Natural killer cell treated with Interleukin-12 subunit alpha and Interleukin-12 subunit beta and Interleukin-15 and Interleukin-18, amount 100 ng/mL, for 72 hours (primary cell): ENCODE data around the gene CALB2. TPM values are rescaled to one million over a fixed set of nuclear protein-coding genes. Genes with fewer than 3 reads are reported as not detected.

Experiments used
- ATAC-seq, 2 donors: fragments of 150-1000 bp; cut with Tn5 transposase in 1 of 2; sonication (Bioruptor Pico), chemical (Tn5 transposase) in 1 of 2; 2 replicates each; pipeline ENCODE4 v1.10.0; 2021
- DNase-seq: peaks from one replicate; pipeline ENCODE4 v3.0.0; 2022; ENCODE audit warnings: low spot score
- H3K27ac Mint-ChIP-seq, 2 donors: 1 replicate in 1 of 2; 2 replicates in 1 of 2; pipeline ENCODE4 v1.8.0; 2022; ENCODE audit warnings: mixed read lengths in 2 of 2, mild to moderate bottlenecking in 1 of 2, moderate library complexity in 1 of 2
- H3K27me3 Mint-ChIP-seq, 2 donors: 1 replicate in 1 of 2; 2 replicates in 1 of 2; pipeline ENCODE4 v1.8.0; 2022; ENCODE audit warnings: mixed read lengths in 2 of 2
- H3K36me3 Mint-ChIP-seq: one replicate; pipeline ENCODE4 v1.8.0; 2022; ENCODE audit warnings: mixed read lengths
- H3K4me1 Mint-ChIP-seq, 2 donors: 1 replicate in 1 of 2; 2 replicates in 1 of 2; pipeline ENCODE4 v1.8.0; 2022; ENCODE audit warnings: low read depth in 2 of 2, mixed read lengths in 2 of 2, mild to moderate bottlenecking in 1 of 2
- H3K4me3 Mint-ChIP-seq: one replicate; pipeline ENCODE4 v1.8.0; 2022; ENCODE audit warnings: mixed read lengths
- H3K9me3 Mint-ChIP-seq: 2 replicates; pipeline ENCODE4 v1.8.0; 2022; ENCODE audit warnings: mixed read lengths
- total RNA-seq, 2 donors: library from RNA; stranded (reverse); gene quantifications; one replicate each; pipeline ENCODE4 v1.2.3, GENCODE V29; 2022

Gene CALB2
- total RNA-seq, 2 donors from 2014 or later: not detected

- peaks cover 27 to 41% of the 10 kb centered on the region in 2 donors for H3K27me3 Mint-ChIP-seq
- DNase-seq (no peak), ATAC-seq (no peak)
- H3K27ac Mint-ChIP-seq: no peak overlapping the region
- H3K36me3 Mint-ChIP-seq: no peaks in the 10 kb centered on the region
- H3K4me1 Mint-ChIP-seq: peaks cover 0 to 2% of the 10 kb centered on the region in 2 donors
- H3K4me3 Mint-ChIP-seq: no peak overlapping the region
- H3K9me3 Mint-ChIP-seq: no peaks in the 10 kb centered on the region
These were observed 51.6 kb downstream of the CALB2 start for GRCh38 chr16:71410146-71410545.

GRCh38 chr16:71412270-71413160 lies 54.0 kb downstream of the CALB2 start:
- H3K4me1 Mint-ChIP-seq: peaks cover 0 to 2% of the 10 kb centered on the region in 2 donors
- ATAC-seq: peak; percentile 62 to 68
- peak; percentile 71 for DNase-seq

GRCh38 chr16:71413341-71413740 lies 54.8 kb downstream of the CALB2 start:
- H3K27me3 Mint-ChIP-seq: peaks cover 31 to 43% of the 10 kb centered on the region in 2 donors
- no peak overlapping the region for H3K4me3 Mint-ChIP-seq
- no peaks in the 10 kb centered on the region for H3K36me3 Mint-ChIP-seq
- peaks cover 0 to 2% of the 10 kb centered on the region in 2 donors for H3K4me1 Mint-ChIP-seq
- DNase-seq: no peak
- no peaks in the 10 kb centered on the region for H3K9me3 Mint-ChIP-seq
- H3K27ac Mint-ChIP-seq: no peak overlapping the region
- ATAC-seq: no peak

More at GRCh38 chr16:71412270-71413160, 54.0 kb downstream of the CALB2 start:
- Mint-ChIP-seq H3K36me3 (no peaks in the 10 kb centered on the region), H3K27me3 (peaks cover 32 to 47% of the 10 kb centered on the region in 2 donors), H3K4me3 (no peak overlapping the region), H3K9me3 (no peaks in the 10 kb centered on the region), H3K27ac (no peak overlapping the region)

DNA sequence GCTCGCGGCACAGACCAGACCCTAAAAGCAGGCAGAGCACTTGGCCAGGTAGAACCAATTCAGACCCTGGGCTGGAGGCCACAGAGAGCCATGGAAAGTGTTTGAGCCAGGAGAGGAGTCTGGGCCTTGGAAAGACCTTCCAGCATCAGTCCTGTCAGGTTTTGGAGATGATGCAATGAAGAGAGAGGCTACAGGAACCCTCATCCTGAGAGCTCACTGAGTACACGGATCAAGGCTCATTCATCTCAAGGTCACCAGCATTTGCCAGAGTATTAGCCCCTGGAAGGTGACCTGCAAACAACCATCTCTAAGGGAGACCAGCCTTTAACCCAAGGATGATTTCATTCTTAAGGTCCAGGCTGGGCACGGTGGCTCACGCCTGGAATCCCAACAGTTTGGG lies 55.5 kb downstream of the CALB2 start:
- ATAC-seq (no peak), DNase-seq (no peak)
- no peak overlapping the region for H3K4me3 Mint-ChIP-seq
- no peaks in the 10 kb centered on the region for H3K36me3 Mint-ChIP-seq
- H3K9me3 Mint-ChIP-seq: no peaks in the 10 kb centered on the region
- peaks cover 0 to 2% of the 10 kb centered on the region in 2 donors for H3K4me1 Mint-ChIP-seq
- no peak overlapping the region for H3K27ac Mint-ChIP-seq
- H3K27me3 Mint-ChIP-seq: peaks cover 33 to 41% of the 10 kb centered on the region in 2 donors

GRCh38 chr16:71421911-71422310 lies 63.4 kb downstream of the CALB2 start:
- ATAC-seq (peak in 1 of 2 donors; percentile 60), DNase-seq (no peak)
- no peak overlapping the region for H3K4me3 Mint-ChIP-seq
- H3K27ac Mint-ChIP-seq: no peak overlapping the region
- H3K27me3 Mint-ChIP-seq: peaks cover 26 to 32% of the 10 kb centered on the region in 2 donors
- no peaks in the 10 kb centered on the region for H3K4me1 Mint-ChIP-seq
- H3K9me3 Mint-ChIP-seq: no peaks in the 10 kb centered on the region
- H3K36me3 Mint-ChIP-seq: no peaks in the 10 kb centered on the region

DNA sequence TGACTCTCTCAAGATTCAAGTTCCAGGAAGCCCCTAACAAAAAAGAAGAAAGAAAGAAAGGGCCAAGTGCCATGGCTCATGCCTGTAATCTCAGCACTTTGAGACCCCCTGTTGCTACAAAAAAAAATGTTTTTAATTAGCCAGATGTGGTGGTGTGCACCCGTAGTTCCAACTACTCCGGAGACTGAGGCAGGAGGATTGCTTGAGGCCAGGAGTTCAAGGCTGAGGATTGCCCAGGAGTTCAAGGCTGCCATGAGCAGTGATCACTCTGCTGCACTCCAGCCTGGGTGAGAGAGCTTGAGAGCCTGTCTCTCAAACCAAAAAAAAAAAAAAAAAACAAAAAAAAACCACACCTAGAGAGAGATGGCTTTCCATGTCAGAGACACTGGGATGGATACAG lies 64.5 kb downstream of the CALB2 start:
- H3K27me3 Mint-ChIP-seq: peaks cover 30 to 35% of the 10 kb centered on the region in 2 donors
- H3K9me3 Mint-ChIP-seq: no peaks in the 10 kb centered on the region
- H3K36me3 Mint-ChIP-seq: no peaks in the 10 kb centered on the region
- no peak for ATAC-seq
- no peaks in the 10 kb centered on the region for H3K4me1 Mint-ChIP-seq
- H3K27ac Mint-ChIP-seq: no peak overlapping the region
- no peak overlapping the region for H3K4me3 Mint-ChIP-seq
- no peak for DNase-seq

DNA sequence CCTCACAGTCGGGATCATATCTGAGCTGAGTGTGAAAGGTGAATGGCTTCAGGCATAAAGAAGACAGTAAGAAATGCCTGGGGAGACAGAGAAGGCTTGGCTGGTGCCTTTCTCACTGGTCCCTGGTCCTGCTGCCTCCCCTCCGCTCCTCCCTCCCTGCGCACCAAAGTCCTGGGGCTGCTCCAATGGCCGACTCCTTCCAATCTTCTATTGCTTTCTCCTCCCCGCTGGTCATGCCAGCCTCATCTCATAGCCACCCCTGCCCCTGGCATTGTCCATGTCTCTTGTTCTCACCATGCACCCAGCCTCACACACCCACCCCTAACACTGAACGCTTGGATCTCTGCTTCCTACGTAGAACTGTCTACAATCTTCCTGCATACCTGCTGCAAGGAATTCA lies 65.3 kb downstream of the CALB2 start:
- Mint-ChIP-seq H3K27ac (no peak overlapping the region), H3K4me1 (no peaks in the 10 kb centered on the region), H3K36me3 (peaks cover 3% of the 10 kb centered on the region), H3K27me3 (peaks cover 24 to 36% of the 10 kb centered on the region in 2 donors), H3K9me3 (no peaks in the 10 kb centered on the region), H3K4me3 (no peak overlapping the region)
- no peak for DNase-seq
- ATAC-seq: no peak

- H3K4me1 Mint-ChIP-seq: no peaks in the 10 kb centered on the region
- no peak for DNase-seq
- peaks cover 28 to 39% of the 10 kb centered on the region in 2 donors for H3K27me3 Mint-ChIP-seq
- no peak overlapping the region for H3K4me3 Mint-ChIP-seq
- H3K27ac Mint-ChIP-seq: no peak overlapping the region
- no peaks in the 10 kb centered on the region for H3K9me3 Mint-ChIP-seq
- peaks cover 5% of the 10 kb centered on the region for H3K36me3 Mint-ChIP-seq
- ATAC-seq: no peak
These were observed 66.1 kb downstream of the CALB2 start for GRCh38 chr16:71424626-71425025.

- Mint-ChIP-seq H3K27ac (no peak overlapping the region), H3K9me3 (no peaks in the 10 kb centered on the region), H3K4me3 (no peak overlapping the region), H3K4me1 (no peaks in the 10 kb centered on the region), H3K36me3 (peaks cover 5% of the 10 kb centered on the region), H3K27me3 (peaks cover 28 to 39% of the 10 kb centered on the region in 2 donors)
- no peak for DNase-seq
- no peak for ATAC-seq
These were observed 67.2 kb downstream of the CALB2 start for GRCh38 chr16:71425746-71426068.

DNA sequence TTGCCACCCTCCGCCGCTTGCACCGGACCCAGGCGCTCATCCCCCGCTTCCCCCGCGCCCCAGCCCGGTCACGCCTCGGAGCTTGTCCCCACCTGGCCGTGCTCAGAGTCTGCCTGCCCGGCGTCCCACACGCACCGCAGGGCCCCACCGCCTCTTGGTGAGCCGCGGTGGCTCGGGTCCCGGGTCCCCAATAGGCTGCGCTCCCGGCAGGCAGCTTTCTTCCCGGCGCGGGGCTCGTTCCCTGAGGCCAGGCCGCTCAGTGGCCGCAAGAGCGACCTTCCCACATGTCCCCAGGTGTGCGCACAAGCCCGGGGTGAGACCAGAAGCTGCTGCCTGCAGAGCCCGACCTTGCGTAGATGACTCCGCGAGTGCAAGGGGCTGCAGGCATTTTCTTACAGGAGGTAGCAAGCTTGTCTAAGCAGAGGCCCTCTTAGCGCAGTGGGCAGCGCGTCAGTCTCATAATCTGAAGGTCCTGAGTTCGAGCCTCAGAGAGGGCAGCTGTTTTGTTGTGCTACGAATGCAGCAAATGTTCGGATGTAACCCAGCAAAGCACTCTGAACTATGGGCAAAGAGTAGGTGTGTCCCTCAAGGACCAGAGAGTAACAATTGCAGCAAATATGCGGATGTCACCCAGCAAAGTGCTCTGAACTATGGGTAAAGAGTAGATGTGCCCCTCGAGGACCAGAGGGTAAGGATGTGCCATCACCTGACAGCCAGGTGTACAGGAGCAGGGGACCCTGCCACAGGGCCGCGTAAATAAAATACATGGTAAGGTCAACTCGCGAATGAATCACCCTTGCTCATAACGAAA lies 67.8 kb downstream of the CALB2 start:
- Mint-ChIP-seq H3K27me3 (peaks cover 26 to 33% of the 10 kb centered on the region in 2 donors), H3K4me3 (peak overlapping the region; percentile 10), H3K4me1 (no peaks in the 10 kb centered on the region), H3K9me3 (no peaks in the 10 kb centered on the region), H3K36me3 (peaks cover 5% of the 10 kb centered on the region), H3K27ac (peak overlapping the region in 1 of 2 donors; percentile 18)
- ATAC-seq: peak; percentile 79 to 89
- DNase-seq: no peak

DNA sequence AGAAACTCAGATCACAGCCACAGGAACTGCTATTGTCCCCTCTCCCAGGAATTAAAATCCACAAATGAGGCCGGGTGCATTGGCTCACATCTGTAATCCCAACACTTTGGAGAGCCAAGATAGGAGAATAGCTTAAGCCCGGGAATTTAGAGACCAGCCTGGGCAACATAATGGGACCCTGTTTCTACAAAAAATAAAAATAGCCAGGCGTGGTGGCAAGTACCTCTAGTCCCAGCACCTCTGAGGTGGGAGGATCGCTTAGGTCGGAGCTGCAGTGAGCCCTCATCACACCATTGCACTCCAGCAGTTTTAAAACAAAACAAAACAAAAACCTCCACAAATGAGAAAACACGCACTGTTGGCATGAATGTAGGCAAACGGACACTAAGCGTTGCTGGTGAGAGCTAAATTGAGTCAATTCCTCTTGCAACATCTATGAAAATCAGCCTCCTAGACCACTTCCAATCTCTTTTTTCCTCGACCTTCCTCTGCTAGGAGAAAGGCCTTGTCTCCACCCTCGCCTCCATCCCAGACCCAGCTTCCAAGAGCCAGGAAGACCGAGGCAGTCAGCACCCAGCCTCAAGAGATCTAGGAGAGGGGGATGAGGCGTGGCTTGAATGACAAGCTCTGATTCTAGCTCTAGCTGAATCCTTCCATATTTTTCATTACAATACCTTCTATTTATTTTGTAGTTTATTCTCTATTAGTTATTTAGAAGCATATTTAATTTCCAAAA lies 68.5 kb downstream of the CALB2 start:
- H3K27ac Mint-ChIP-seq: no peak overlapping the region
- H3K9me3 Mint-ChIP-seq: no peaks in the 10 kb centered on the region
- no peak for ATAC-seq
- peaks cover 5% of the 10 kb centered on the region for H3K36me3 Mint-ChIP-seq
- no peak overlapping the region for H3K4me3 Mint-ChIP-seq
- no peak for DNase-seq
- H3K4me1 Mint-ChIP-seq: no peaks in the 10 kb centered on the region
- H3K27me3 Mint-ChIP-seq: peaks cover 26 to 33% of the 10 kb centered on the region in 2 donors

DNA sequence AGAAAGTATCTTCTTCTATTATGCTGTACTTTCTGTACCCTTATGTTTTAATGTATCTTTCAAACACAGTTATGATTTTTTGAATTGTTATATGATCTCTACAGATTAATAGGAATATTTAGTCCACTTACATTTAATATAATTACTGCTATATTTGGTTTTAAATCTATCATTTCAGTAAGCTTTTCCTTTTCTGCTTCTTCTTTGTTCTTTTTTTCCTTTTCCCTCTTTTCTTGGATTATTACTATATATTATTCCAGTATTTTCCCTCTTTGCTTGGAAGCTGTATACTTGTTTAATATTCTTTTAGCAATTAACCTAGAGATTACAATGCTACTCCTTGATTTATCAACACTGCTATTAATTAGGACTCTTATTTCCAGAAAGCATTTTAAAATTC lies 69.9 kb downstream of the CALB2 start:
- Mint-ChIP-seq H3K4me3 (no peak overlapping the region), H3K9me3 (no peaks in the 10 kb centered on the region), H3K4me1 (no peaks in the 10 kb centered on the region), H3K36me3 (peaks cover 5% of the 10 kb centered on the region), H3K27me3 (peaks cover 26 to 33% of the 10 kb centered on the region in 2 donors), H3K27ac (no peak overlapping the region)
- ATAC-seq (no peak), DNase-seq (no peak)

GRCh38 chr16:71428883-71429282 lies 70.4 kb downstream of the CALB2 start:
- DNase-seq (no peak), ATAC-seq (no peak)
- Mint-ChIP-seq H3K4me3 (no peak overlapping the region), H3K4me1 (no peaks in the 10 kb centered on the region), H3K36me3 (peaks cover 5% of the 10 kb centered on the region), H3K9me3 (no peaks in the 10 kb centered on the region), H3K27ac (no peak overlapping the region), H3K27me3 (peaks cover 25 to 31% of the 10 kb centered on the region in 2 donors)
